GM18870 (cell line): ENCODE results near the gene ADAM8.

Source experiments
- ATAC-seq: cut with Tn5 transposase; IDR thresholded peaks from one replicate; pipeline ENCODE4 v1.9.1; 2021; ENCODE audit warnings: moderate library complexity; ENCODE audit not compliant: unreplicated experiment

ADAM8 gene

GRCh38 chr10:133214468-133215410 lies 61.9 kb downstream of the ADAM8 start:
- ATAC-seq: no peak

GRCh38 chr10:133213641-133214467 lies 62.8 kb downstream of the ADAM8 start:
- no peak for ATAC-seq

GRCh38 chr10:133212853-133213494 lies 63.7 kb downstream of the ADAM8 start:
- no peak for ATAC-seq
